GM19035 (cell line): ENCODE results near the gene IL1RAPL2.

Experiments used
- ATAC-seq: cut with Tn5 transposase; IDR thresholded peaks from one replicate; pipeline ENCODE4 v1.9.1; 2021; ENCODE audit not compliant: unreplicated experiment

IL1RAPL2 gene

DNA sequence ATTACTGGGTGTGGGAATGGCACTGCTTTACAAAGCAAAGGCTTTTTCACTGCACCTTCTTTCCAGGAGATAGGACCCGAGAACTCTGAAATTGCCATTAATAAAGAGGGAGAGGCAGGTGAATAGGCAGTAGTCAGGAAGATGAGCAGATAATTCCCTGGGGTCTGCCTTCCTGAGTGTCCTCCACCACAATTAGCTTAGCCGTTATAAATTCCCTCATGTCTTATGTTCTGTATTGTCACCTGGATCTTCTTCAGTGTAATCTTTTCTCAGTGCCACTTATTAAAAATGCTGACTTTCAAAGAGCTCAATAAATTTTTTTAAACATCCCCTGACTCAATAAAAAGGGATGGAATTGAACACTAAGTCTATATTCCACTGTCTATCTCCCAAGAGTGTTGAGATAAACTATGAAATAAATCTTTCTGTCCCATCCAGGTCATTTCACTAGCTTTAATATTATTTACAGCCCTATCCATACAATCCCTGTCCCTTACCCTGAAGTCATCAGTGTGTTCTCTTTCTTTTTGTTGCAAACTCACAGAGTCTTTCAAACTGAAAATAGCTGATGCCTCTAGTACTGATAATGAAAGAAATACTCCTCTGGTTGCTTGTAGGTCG is 984.2 kb downstream of the IL1RAPL2 start:
- no peak for ATAC-seq

DNA sequence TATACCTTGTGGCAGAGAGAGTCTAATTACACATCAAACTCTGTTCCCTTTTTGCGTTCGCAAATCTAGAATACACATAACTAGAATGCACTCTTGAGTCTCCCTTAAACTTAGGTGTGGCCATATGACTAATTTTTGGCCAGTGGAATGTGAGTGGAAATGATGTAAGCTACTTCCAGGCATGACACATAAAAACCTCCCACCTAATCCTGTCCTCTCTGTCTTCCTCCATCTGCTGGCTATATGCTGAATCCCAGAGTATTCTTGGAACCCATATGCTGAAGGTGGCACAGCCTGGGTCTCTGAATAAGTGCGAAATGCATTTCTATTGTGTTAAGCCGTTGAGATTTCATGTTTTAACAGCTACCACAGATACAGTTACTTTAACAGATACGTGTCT is 986.4 kb downstream of the IL1RAPL2 start:
- ATAC-seq: no peak

DNA sequence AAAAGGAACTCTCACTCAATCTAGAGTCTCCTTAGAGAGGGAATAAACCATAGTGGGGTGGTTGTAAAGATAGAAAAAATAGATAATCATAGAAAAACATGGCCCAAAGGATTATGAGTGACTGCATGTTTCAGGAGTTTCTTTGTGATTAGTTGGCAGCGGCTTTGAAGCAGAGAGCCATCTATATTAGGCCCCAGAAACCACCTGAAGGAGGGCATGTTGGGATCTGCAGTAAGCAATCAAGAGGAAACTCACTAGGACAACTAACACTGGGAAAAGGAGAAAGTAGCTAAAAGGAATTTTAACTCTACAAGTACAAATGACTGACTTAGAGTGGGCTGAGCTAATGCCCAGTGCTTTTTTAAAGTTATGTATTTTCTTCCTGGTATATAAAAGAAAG is 987.1 kb downstream of the IL1RAPL2 start:
- no peak for ATAC-seq

DNA sequence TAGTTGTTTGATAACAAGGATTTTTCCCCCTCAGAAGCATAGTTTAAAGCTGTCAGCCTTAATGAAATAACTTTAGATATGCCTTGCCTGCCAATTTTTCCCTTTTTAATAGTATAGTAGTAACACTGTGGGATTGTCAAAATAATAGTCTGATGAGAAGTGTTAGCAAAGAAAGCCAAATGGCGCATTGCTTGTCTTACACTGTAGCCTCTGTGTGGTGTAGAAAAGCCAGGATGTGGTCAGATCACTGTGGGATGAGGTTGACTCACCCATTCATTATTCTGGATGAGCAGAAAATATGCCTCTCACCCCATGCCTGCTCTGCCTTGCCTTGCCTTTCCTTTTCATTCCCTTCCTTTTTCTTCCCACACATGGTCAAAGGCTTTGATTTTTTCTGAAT is 998.5 kb downstream of the IL1RAPL2 start:
- ATAC-seq: no peak

DNA sequence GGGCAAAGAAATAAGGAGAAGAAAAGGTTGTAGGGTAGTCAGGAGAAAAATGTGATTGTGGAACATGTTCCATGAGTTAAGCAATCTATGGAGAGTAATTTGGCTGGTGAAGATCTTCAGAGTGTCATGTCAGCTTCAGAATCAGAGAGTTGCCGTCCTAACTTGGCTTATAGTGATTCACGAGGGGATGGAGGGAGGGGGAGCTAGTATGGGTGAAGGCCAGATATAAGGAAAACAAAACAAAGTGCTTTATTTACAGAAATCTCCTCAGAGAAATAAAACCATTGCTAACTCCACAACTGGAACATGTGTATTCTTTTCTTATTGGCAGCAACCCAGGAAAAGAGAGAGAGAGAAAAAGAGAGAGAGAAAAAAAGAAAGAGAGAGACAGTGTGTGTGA is 999.9 kb downstream of the IL1RAPL2 start:
- no peak for ATAC-seq

DNA sequence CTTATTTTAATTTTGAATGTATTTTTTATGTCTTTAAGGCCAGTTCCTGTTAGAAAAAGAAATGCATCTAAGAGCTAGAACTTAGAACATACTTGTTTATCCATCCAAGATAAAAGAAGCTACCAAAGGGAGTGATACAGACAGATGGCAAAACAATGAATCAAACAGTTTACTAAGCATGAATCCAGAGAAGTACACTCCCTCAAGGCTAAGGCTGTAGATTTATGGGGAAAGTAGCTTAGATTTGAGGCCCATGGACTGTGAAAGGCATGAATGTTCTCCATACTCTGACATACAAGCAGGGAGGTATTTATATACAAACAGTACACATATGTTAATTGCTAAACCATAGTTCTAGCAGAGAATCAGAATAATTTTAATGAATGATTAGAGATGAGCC is 1001.1 kb downstream of the IL1RAPL2 start:
- no peak for ATAC-seq

DNA sequence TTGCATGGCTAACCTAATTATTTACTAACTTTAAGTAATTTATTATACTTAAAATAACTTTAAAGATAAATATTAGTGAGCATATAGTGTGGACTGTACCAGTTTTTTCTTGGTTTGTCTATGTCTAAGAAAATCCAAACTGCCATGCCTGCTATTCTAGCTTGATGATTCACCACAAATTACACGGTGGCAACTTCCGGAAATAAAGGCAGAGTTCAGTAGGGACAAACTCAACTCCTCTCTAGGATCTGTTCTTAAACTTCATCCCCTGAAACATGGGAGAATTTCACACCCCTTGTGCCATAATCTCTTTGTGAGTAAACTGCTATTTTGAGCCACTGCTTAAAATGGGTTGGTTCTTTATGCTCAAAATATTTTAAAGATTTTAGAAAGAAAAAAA is 1042.7 kb downstream of the IL1RAPL2 start:
- ATAC-seq: no peak

DNA sequence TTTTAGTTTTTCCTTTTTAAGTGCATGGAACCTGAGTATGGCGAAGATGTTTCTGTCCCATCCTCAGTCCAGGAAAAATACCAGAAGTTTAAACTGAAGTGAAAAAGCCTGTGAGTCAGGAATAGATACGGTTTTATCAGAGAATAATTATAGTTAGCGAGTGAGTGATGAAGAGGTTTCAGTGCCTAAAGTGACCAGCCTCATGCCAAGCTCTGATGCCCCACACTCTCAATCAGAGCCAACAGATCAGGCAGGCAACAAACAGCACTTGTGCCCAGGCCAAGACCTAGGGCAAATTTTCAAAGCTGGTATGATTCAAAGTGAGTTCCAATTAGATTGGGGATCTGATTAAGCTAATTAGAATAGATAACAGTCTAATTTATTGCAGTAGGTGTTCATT is 1043.5 kb downstream of the IL1RAPL2 start:
- no peak for ATAC-seq

DNA sequence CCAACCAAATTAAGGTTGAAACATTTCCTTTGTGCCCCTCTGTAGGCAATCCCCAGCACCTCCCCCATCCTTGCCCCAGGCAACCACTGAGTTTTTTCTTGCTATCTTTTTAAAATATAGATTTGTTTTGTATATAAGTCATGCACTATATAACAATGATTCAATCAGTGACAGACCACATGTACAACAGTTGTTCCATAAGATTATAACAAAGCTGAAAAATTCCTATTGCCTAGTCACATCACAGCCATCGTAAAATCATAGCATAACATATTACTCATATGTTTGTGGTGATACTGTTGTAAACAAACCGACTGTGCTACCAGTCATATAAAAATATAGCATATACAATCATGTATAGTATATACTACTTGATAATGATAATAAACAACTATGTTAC is 1044.4 kb downstream of the IL1RAPL2 start:
- no peak for ATAC-seq

DNA sequence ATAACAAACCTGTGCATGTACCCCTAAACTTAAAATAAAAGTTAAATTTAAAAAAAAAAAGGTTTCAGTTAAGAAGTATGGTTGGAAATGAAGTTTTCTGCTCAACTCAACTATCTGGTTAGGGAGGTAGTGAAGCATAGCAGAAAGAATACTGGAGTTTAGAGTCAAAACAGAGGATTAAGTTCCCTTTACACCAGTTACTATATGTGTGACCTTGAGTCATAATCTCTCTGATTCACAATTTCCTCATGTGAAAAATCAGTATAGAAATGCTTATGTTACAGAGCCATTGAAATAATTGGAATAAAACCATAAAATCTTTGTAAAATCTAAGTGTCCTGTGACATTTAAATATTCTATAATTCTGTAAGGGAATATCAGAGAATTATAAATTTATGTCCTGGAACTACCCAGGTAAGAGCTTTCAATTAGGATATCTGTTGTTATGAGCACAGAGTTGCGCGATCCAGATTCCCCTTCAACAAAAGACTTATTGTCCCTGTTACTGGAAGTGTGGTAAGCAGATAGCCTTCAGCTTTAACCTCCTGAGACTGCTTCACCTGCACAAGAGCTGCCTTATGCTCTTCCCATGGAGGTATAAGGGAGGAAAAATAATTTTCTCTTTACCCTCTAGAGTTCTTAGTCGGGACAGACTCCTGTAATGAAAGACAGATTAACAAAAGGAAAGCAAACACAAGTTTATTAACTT is 1052.5 kb downstream of the IL1RAPL2 start:
- no peak for ATAC-seq

DNA sequence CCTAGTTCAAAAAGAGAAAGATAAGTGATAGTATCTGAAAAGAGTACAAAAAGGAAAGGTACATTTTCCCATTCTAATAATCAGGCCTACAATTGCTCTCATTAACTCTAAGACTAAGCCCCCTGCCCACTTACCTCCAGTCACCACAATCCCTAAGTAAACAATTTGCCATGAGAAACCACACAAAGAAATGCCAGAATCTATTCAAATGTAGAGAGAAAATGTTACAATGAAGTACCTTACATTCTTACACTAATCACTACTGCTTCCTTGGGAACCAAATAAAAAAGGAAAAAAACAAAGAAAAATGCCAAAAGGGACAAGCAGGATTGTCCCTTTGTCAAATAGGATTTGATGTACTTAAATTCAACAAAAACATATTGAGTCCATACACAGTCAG is 1068.2 kb downstream of the IL1RAPL2 start:
- no peak for ATAC-seq

DNA sequence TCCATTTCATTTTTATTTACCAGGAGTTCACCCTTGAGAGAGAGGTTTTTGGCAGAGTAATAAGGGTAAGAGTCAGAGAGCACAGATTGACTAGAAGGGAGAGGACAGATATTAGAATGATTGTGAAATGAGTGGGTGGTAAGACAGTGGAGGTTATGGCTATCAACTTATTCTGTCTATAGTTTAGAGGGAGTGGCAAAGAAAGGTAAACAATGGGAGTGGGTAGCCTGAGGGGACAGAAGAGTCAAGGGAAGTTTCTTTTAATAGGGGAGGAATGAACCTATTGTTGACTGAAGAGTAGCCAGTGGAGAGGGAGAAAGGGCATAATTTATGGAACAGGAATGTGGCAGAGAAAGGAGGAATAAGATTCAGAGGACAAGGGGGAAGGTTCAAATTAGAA is 1069.8 kb downstream of the IL1RAPL2 start:
- no peak for ATAC-seq

DNA sequence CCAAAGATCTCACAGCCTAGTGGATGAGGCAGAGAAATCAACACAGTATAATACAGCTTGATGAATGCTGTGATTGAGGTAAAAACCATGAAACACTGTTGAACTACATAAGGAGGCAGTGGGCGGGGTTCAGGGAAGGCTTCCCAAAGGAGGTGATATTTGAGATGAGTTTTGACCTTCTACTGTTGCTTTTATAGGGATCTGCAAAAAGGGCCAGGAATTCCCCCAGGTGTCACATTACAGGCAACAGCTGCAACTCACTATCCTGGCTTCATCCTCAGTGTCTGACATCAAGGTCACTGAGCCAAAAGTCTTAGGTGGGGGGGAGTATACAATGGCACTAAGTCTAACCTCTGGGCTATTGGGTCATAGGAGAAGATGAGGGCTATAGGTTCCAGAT is 1070.7 kb downstream of the IL1RAPL2 start:
- no peak for ATAC-seq

DNA sequence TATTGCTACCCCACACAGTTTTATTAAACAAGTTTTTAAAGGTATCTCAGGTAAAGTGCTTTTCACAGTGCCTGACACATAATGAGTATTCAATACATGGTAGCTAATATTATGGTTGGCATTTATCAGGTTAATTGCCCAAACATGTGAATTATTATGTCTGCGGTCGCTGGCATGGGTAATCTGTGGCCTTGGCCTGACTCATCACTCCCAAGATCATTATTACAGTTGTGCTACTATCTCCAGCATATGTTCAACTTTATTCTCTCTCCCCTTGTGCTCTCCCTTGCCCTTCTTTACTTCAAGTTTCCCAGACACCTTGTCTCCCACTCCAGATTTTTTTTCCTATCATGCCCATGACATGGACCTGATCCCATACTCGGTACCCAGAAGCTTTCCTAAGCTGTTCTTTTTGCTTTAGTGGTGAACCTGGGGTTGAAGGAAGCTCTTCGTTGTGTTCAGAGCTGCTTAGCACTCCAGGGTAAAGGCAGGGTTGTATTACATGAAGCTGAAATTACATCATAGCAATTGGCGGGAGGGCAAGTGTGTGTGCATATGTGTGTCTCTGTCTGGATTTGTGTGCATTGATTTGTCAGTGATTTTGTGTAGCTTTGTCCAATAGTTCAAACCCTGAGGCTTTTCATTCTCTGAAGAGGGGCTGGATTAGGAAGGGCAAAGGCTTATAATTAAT is 1079.8 kb downstream of the IL1RAPL2 start:
- ATAC-seq: no peak

DNA sequence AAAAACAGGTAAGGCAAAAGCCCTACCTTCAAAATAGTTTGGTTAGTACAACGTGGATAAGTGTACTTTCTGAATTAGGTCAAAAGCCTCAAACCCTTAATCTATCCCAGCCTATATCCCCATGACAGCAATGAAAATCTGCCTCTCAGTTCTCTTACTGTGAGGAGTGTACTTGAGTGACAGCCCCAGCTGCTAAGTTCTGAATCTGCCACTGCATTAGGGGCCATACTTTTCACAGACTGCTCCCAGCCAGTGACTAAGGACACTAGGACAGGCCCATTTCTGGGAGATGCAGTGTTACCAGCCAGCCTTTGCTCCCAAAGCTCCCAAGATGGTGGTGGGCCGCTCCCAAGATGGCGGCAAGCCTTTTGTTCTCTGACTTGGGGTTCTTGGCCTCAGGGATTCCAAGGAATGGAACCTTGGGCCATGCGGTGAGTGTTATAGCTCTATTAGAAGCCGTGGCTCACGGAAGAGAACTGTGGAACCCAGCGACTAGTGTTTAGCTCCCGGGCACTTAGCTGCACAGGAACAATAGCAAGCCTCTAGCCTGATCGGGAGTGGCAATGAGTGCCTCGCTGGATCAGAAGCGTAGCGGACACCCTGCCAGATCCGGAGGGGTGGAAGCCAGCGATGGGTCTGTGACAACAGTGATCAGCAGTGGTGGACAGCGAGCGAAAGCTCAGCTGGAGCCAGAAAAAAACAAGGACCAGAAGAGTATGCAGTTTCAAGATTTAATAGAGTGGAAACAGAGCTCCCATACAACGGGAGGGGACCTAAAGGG is 1080.8 kb downstream of the IL1RAPL2 start:
- no peak for ATAC-seq

DNA sequence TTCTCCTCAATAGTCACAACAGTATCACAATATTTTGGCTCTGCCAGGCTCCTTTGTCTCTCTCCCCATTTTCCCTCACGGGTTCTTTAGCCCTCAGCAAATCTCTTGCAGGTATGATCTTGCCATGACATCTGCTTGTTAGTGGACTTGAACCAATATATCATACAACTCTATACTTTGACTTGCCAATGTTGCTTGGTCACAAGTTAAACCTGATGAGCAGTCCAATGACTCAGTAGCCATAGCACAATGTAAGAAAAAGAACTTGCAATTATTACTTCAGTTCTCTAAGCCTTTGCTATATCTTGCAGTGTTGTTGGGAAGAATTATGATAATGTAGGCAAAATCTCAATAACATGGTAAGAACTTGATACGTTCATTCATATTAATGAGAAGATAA is 1081.8 kb downstream of the IL1RAPL2 start:
- no peak for ATAC-seq

DNA sequence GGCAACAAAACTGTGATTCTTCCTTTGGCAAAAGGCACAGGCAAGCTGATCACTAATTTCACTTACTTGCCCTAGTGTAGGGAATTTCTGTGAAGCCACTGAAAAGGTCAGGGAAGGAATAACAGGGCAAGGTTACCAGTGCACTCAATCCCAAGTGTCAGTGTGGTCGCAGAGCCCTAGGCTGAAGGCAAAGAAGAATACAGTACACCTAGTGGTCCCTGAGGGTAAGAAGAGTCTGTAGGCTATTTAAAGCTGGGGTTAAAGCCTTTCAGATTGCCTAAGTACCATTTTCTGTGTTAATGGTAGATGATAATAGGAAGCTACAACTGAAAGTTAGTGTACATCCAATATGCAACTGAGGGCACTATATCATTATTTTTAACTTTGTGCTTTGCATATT is 1082.7 kb downstream of the IL1RAPL2 start:
- no peak for ATAC-seq

DNA sequence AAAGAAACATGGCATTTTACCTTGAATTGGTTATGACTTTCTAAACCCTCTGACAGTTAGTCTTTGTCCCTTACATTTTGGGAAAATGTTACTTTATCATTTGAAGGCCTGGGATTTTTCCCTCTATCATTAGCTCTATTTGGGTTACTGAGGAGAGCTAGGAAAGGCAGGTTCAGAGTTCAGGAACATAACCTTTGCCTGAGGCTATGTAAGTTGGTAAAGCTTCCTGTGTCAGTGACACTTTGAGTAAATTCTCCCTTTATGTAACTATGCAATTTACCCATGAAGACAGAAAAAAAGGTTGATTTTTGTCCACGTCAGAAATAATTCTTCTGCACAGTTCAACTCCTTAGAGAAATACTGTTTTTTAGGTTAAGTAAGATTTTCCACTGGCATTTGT is 1084.6 kb downstream of the IL1RAPL2 start:
- no peak for ATAC-seq

DNA sequence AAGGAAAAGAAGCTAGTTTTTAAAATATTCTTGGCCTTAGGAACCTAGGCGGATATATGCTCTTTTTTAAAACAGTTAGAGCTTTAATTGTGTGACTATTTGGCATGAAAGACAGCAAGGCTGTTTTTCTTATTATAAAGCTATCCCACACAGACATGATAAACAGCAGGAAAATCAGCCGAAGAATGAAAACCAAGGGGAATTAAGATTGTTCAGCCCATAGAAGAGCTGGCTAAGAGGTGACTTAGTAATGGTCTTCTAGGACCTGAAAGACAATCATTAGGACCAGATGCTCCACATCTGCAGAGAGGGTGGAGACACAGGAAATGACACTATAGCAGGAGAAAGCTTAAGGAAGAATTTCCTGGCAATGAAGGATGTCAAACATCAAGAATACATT is 1085.0 kb downstream of the IL1RAPL2 start:
- no peak for ATAC-seq

DNA sequence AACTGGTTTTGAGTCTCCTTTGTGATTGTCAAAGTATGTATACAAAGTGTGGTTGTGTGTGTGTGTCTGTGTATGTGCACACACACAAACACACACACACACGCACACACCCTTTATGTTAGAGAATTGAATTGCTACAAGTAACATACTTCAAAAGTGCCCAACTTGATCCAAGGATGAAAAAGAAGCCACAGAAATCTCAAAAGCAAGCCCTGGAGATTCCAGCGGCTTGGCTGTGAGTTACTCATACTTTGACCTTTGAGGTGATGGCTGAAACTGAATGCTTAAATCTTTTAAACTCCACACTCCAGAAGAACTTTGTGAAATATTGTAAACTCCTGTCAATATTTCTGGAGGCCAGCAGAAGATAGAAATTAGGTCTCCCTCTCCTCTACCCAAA is 1087.9 kb downstream of the IL1RAPL2 start:
- ATAC-seq: no peak

DNA sequence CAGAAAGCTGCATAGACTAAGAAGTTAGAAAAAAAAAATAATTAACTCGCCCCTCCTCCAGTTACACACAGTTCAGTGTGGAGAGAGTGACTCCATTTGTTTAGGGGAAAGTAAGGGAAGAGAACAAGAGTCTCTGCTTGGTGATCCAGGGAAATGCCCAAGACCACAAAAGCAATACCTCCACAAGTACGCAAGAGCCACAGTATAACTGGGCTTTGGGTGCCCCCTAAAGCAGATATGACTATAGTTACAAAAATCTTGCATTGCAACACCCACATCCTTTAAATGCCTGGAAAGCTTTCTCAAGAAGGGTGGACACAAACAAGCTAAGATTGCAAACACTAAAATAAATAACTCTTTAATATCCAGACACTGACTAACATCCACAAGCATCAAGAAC is 1092.1 kb downstream of the IL1RAPL2 start:
- ATAC-seq: no peak

DNA sequence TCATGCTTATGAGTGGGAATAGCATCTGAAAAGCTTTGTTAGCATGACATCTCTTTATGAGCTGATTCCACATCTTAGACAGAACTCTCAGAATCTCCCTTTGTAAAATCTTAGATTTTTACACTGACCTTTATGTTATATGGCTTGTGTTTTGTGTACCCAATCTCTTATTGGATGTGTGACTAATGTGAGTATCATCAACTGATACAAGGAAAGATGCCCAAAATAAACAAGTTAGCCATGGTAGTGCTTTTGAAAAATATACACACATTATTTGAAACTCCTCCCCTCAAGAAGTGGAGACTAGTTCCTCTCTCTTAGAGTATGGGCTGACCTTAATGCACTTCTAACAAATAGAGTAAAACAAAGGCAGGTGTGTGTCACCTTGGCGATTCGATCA is 1096.2 kb downstream of the IL1RAPL2 start:
- no peak for ATAC-seq
